ENCODE measurements around the gene KCND3. TPM values are rescaled to one million over a fixed set of nuclear protein-coding genes. Genes with fewer than 3 reads are reported as not detected.

The KCND3 gene
- total and polyA plus RNA-seq, 2 donors (not counting 3 experiments of a cell fraction or from before 2014, with no cell fraction given), result 0.03 TPM; not detected in 1

DNA sequence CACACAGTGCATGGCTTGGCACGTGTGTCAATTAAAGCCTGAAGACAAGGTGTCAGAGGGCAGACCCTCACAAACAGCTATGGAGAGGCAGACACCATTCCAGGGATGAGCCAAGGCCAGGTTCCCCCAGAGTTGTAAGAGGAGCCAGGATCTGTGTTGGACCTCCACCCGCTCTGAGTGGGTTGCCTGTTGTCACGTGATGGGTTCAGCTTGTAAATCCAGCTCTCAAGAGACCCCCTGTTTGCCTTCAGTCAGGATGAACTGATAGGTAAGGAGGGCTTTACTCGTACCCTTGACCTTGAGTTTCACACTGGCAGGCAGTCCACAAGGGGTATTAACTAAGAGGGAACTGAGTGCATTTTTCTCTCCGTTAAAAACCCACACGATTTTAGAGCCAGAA is 27.7 kb upstream of the KCND3 start:
- Histone ChIP-seq H3K36me3 (ENCODE audit: control insufficient read depth in 2 of 2, extremely low read depth in 1 of 2, insufficient read depth in 2 of 2, low read length in 2 of 2) (no peaks in the 10 kb centered on the region), H4K20me1 (replicated peaks; ENCODE audit: control insufficient read depth, extremely low read depth, insufficient read depth, low read length) (no peaks in the 10 kb centered on the region), H3K4me3 (replicated peaks in 1 of 3; ENCODE audit: insufficient read depth in 1 of 3, low read depth in 1 of 3, low read length in 3 of 3) (no peak overlapping the region), H3K4me2 (ENCODE audit: insufficient read depth, low read length) (no peak overlapping the region), H3K27me3 (ENCODE audit: control insufficient read depth in 2 of 2, insufficient read depth in 2 of 2, low read length in 2 of 2) (no peaks in the 10 kb centered on the region), H3K9me3 (replicated peaks; ENCODE audit: control insufficient read depth, insufficient read depth, low read length) (no peaks in the 10 kb centered on the region), H3K27ac (ENCODE audit: insufficient read depth, low read depth, low read length) (no peak overlapping the region), H3K4me1 (ENCODE audit: control insufficient read depth, extremely low read depth, insufficient read depth, low read length) (no peaks in the 10 kb centered on the region), H3K9me1 (replicated peaks; ENCODE audit: control insufficient read depth, extremely low read depth, insufficient read depth, low read length) (no peaks in the 10 kb centered on the region), H3K9ac (replicated peaks; ENCODE audit: extremely low read depth, insufficient read depth, low read length) (no peak overlapping the region), H3K79me2 (ENCODE audit: control insufficient read depth, insufficient read depth, low read length) (no peaks in the 10 kb centered on the region), H2AFZ (ENCODE audit: low read depth, low read length) (no peak overlapping the region)
- intact Hi-C loops (cut with micrococcal nuclease), result no loop called here
- DNase-seq (ENCODE audit: low read depth, low spot score) (no peak), FAIRE-seq (no peak)
- CTCF ChIA-PET, result interaction anchor here (0.9 kb wide), 1 partner anchor 8 kb away, joined by 3 read pairs; no protein-coding TSS in a partner anchor
- no TSS peak for BruUV-seq (replicated peaks)
- TF ChIP-seq GATA2 (IDR thresholded peaks at IDR 0.05; ENCODE audit: insufficient read depth, insufficient read length, low read depth, low read length) (no peak), POLR2AphosphoS5 (IDR thresholded peaks at IDR 0.05; ENCODE audit: insufficient read depth, low read depth, low read length) (no peak), FOS (IDR thresholded peaks at IDR 0.05; ENCODE audit: borderline replicate concordance, insufficient read depth, low read length) (no peak), MYC (IDR thresholded peaks at IDR 0.05; ENCODE audit: low read depth, low read length) (no peak), POLR2A (IDR thresholded peaks at IDR 0.05; ENCODE audit: low read depth, low read length) (no peak), EZH2 (IDR thresholded peaks at IDR 0.05; ENCODE audit: borderline replicate concordance, low read depth, low read length, severe bottlenecking) (no peak)
- dilution Hi-C loops (cut with MboI; ENCODE audit: extremely low pct_ligation_motif_present, low sequenced_read_pairs), result no loop called here
- POLR2A ChIA-PET, result no interaction called here

GRCh38 chr1:112012823-112013222 is 23.4 kb upstream of the KCND3 start:
- Histone ChIP-seq H4K20me1 (replicated peaks; ENCODE audit: control insufficient read depth, extremely low read depth, insufficient read depth, low read length) (no peaks in the 10 kb centered on the region), H3K27me3 (ENCODE audit: control insufficient read depth in 2 of 2, insufficient read depth in 2 of 2, low read length in 2 of 2) (no peaks in the 10 kb centered on the region), H3K9me3 (replicated peaks; ENCODE audit: control insufficient read depth, insufficient read depth, low read length) (no peaks in the 10 kb centered on the region), H3K36me3 (ENCODE audit: control insufficient read depth in 2 of 2, extremely low read depth in 1 of 2, insufficient read depth in 2 of 2, low read length in 2 of 2) (no peaks in the 10 kb centered on the region), H3K4me1 (ENCODE audit: control insufficient read depth, extremely low read depth, insufficient read depth, low read length) (no peaks in the 10 kb centered on the region), H3K9me1 (replicated peaks; ENCODE audit: control insufficient read depth, extremely low read depth, insufficient read depth, low read length) (no peaks in the 10 kb centered on the region), H3K79me2 (ENCODE audit: control insufficient read depth, insufficient read depth, low read length) (no peaks in the 10 kb centered on the region), H3K4me3 (replicated peaks in 1 of 3; ENCODE audit: insufficient read depth in 1 of 3, low read depth in 1 of 3, low read length in 3 of 3) (no peak overlapping the region), H2AFZ (ENCODE audit: low read depth, low read length) (no peak overlapping the region), H3K4me2 (ENCODE audit: insufficient read depth, low read length) (no peak overlapping the region), H3K9ac (replicated peaks; ENCODE audit: extremely low read depth, insufficient read depth, low read length) (no peak overlapping the region), H3K27ac (ENCODE audit: insufficient read depth, low read depth, low read length) (no peak overlapping the region)
- intact Hi-C loops (cut with micrococcal nuclease) (no loop called here), dilution Hi-C loops (cut with MboI; ENCODE audit: extremely low pct_ligation_motif_present, low sequenced_read_pairs) (no loop called here)
- no TSS peak for BruUV-seq (replicated peaks)
- ChIA-PET POLR2A (no interaction called here), CTCF (no interaction called here)
- no peak for TF ChIP-seq POLR2A (IDR thresholded peaks at IDR 0.05; ENCODE audit: low read depth, low read length)
- TF ChIP-seq GATA2 (IDR thresholded peaks at IDR 0.05; ENCODE audit: insufficient read depth, insufficient read length, low read depth, low read length), result no peak
- FAIRE-seq (no peak), DNase-seq (ENCODE audit: low read depth, low spot score) (no peak)

Data from endothelial cell of umbilical vein (primary cell).